ENCODE data around the gene LMX1A. TPM values are rescaled to one million over a fixed set of nuclear protein-coding genes. Genes with fewer than 3 reads are reported as not detected.

The LMX1A gene
- total and polyA plus RNA-seq, 2 experiments from 2014 or later, result not detected

DNA sequence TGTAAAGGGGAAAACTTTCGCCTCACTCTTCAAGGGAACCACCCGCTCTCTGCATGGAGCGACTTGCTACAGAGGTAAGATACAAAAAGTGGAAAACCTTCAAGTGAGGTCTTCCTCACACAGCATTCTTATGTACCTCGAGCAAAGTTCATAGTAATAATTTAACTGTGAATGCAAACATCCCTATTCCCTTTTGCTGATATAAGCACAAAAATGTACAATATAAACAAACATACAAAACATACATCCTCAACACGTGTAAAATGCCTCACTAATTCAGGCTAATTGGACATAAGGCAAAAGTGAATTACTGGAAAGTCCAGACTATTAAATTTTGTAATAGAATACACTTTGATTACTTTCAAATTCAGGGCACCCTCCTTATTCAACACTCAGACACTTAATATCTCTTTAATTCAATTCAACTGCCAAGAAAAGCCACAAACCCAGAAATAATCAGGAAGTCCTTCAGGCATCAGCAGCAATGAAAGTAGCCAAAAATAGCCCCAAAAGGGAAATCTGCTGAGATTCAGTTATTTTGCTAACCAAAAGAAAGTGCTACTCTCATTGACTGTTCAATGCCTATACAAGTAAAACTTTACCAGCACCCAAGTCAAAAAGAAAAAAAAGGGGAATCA is 15.2 kb upstream of the LMX1A start:
- Mint-ChIP-seq H3K4me1 (peaks cover 10% of the 10 kb centered on the region), H3K27me3 (ENCODE audit: insufficient read depth, low read depth, poor library complexity) (peaks cover 22% of the 10 kb centered on the region), H3K9me3 (no peaks in the 10 kb centered on the region), H3K27ac (no peak overlapping the region), H3K4me3 (no peak overlapping the region), H3K36me3 (ENCODE audit: low read depth) (no peaks in the 10 kb centered on the region)
- Histone ChIP-seq H3K79me2 (replicated peaks; ENCODE audit: insufficient read depth) (no peaks in the 10 kb centered on the region), H3K36me3 (ENCODE audit: insufficient read depth) (no peaks in the 10 kb centered on the region), H2AFZ (no peak overlapping the region), H3K27ac (ENCODE audit: low read depth) (no peak overlapping the region), H3F3A (replicated peaks; ENCODE audit: low read depth) (no peaks in the 10 kb centered on the region), H3K4me1 (ENCODE audit: insufficient read depth) (peaks cover 4% of the 10 kb centered on the region; the same call in 1 of the 2 replicates), H3K4me3 (no peak overlapping the region), H3K9me2 (ENCODE audit: insufficient read depth) (no peaks in the 10 kb centered on the region), H4K20me1 (replicated peaks; ENCODE audit: insufficient read depth) (no peaks in the 10 kb centered on the region), H3K27me3 (ENCODE audit: insufficient read depth) (peaks cover 26% of the 10 kb centered on the region), H3K4me2 (no peak overlapping the region)
- TF ChIP-seq ZNF331 (CRISPR knock-in tag; IDR thresholded peaks at IDR 0.05; ENCODE audit: low read depth) (no peak), STAT1 (IDR thresholded peaks at IDR 0.05; ENCODE audit: unreplicated experiment) (no peak), ZNF114 (CRISPR knock-in tag; IDR thresholded peaks at IDR 0.05) (no peak), POLR2AphosphoS5 (IDR thresholded peaks at IDR 0.05; ENCODE audit: low read depth) (no peak), JUNB (IDR thresholded peaks at IDR 0.05; ENCODE audit: unreplicated experiment) (no peak), NANOG (IDR thresholded peaks at IDR 0.05; ENCODE audit: borderline replicate concordance) (no peak), CREB1 (CRISPR knock-in tag; IDR thresholded peaks at IDR 0.05; ENCODE audit: low read depth) (no peak), EZH2phosphoT487 (IDR thresholded peaks at IDR 0.05; ENCODE audit: unreplicated experiment) (no peak), EZH2 (IDR thresholded peaks at IDR 0.05; ENCODE audit: low read depth, unreplicated experiment) (no peak)
- TF ChIP-seq, protein P1, sequence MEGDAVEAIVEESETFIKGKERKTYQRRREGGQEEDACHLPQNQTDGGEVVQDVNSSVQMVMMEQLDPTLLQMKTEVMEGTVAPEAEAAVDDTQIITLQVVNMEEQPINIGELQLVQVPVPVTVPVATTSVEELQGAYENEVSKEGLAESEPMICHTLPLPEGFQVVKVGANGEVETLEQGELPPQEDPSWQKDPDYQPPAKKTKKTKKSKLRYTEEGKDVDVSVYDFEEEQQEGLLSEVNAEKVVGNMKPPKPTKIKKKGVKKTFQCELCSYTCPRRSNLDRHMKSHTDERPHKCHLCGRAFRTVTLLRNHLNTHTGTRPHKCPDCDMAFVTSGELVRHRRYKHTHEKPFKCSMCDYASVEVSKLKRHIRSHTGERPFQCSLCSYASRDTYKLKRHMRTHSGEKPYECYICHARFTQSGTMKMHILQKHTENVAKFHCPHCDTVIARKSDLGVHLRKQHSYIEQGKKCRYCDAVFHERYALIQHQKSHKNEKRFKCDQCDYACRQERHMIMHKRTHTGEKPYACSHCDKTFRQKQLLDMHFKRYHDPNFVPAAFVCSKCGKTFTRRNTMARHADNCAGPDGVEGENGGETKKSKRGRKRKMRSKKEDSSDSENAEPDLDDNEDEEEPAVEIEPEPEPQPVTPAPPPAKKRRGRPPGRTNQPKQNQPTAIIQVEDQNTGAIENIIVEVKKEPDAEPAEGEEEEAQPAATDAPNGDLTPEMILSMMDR (conservative IDR thresholded peaks at IDR 0.05; ENCODE audit: low read depth in 2 of 2), result no peak
- TF ChIP-seq, protein P2, sequence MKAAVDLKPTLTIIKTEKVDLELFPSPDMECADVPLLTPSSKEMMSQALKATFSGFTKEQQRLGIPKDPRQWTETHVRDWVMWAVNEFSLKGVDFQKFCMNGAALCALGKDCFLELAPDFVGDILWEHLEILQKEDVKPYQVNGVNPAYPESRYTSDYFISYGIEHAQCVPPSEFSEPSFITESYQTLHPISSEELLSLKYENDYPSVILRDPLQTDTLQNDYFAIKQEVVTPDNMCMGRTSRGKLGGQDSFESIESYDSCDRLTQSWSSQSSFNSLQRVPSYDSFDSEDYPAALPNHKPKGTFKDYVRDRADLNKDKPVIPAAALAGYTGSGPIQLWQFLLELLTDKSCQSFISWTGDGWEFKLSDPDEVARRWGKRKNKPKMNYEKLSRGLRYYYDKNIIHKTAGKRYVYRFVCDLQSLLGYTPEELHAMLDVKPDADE (IDR thresholded peaks at IDR 0.05), result no peak
- TF ChIP-seq, protein P3, sequence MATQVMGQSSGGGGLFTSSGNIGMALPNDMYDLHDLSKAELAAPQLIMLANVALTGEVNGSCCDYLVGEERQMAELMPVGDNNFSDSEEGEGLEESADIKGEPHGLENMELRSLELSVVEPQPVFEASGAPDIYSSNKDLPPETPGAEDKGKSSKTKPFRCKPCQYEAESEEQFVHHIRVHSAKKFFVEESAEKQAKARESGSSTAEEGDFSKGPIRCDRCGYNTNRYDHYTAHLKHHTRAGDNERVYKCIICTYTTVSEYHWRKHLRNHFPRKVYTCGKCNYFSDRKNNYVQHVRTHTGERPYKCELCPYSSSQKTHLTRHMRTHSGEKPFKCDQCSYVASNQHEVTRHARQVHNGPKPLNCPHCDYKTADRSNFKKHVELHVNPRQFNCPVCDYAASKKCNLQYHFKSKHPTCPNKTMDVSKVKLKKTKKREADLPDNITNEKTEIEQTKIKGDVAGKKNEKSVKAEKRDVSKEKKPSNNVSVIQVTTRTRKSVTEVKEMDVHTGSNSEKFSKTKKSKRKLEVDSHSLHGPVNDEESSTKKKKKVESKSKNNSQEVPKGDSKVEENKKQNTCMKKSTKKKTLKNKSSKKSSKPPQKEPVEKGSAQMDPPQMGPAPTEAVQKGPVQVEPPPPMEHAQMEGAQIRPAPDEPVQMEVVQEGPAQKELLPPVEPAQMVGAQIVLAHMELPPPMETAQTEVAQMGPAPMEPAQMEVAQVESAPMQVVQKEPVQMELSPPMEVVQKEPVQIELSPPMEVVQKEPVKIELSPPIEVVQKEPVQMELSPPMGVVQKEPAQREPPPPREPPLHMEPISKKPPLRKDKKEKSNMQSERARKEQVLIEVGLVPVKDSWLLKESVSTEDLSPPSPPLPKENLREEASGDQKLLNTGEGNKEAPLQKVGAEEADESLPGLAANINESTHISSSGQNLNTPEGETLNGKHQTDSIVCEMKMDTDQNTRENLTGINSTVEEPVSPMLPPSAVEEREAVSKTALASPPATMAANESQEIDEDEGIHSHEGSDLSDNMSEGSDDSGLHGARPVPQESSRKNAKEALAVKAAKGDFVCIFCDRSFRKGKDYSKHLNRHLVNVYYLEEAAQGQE (IDR thresholded peaks at IDR 0.05; ENCODE audit: unreplicated experiment), result no peak
- TF ChIP-seq, protein P4, sequence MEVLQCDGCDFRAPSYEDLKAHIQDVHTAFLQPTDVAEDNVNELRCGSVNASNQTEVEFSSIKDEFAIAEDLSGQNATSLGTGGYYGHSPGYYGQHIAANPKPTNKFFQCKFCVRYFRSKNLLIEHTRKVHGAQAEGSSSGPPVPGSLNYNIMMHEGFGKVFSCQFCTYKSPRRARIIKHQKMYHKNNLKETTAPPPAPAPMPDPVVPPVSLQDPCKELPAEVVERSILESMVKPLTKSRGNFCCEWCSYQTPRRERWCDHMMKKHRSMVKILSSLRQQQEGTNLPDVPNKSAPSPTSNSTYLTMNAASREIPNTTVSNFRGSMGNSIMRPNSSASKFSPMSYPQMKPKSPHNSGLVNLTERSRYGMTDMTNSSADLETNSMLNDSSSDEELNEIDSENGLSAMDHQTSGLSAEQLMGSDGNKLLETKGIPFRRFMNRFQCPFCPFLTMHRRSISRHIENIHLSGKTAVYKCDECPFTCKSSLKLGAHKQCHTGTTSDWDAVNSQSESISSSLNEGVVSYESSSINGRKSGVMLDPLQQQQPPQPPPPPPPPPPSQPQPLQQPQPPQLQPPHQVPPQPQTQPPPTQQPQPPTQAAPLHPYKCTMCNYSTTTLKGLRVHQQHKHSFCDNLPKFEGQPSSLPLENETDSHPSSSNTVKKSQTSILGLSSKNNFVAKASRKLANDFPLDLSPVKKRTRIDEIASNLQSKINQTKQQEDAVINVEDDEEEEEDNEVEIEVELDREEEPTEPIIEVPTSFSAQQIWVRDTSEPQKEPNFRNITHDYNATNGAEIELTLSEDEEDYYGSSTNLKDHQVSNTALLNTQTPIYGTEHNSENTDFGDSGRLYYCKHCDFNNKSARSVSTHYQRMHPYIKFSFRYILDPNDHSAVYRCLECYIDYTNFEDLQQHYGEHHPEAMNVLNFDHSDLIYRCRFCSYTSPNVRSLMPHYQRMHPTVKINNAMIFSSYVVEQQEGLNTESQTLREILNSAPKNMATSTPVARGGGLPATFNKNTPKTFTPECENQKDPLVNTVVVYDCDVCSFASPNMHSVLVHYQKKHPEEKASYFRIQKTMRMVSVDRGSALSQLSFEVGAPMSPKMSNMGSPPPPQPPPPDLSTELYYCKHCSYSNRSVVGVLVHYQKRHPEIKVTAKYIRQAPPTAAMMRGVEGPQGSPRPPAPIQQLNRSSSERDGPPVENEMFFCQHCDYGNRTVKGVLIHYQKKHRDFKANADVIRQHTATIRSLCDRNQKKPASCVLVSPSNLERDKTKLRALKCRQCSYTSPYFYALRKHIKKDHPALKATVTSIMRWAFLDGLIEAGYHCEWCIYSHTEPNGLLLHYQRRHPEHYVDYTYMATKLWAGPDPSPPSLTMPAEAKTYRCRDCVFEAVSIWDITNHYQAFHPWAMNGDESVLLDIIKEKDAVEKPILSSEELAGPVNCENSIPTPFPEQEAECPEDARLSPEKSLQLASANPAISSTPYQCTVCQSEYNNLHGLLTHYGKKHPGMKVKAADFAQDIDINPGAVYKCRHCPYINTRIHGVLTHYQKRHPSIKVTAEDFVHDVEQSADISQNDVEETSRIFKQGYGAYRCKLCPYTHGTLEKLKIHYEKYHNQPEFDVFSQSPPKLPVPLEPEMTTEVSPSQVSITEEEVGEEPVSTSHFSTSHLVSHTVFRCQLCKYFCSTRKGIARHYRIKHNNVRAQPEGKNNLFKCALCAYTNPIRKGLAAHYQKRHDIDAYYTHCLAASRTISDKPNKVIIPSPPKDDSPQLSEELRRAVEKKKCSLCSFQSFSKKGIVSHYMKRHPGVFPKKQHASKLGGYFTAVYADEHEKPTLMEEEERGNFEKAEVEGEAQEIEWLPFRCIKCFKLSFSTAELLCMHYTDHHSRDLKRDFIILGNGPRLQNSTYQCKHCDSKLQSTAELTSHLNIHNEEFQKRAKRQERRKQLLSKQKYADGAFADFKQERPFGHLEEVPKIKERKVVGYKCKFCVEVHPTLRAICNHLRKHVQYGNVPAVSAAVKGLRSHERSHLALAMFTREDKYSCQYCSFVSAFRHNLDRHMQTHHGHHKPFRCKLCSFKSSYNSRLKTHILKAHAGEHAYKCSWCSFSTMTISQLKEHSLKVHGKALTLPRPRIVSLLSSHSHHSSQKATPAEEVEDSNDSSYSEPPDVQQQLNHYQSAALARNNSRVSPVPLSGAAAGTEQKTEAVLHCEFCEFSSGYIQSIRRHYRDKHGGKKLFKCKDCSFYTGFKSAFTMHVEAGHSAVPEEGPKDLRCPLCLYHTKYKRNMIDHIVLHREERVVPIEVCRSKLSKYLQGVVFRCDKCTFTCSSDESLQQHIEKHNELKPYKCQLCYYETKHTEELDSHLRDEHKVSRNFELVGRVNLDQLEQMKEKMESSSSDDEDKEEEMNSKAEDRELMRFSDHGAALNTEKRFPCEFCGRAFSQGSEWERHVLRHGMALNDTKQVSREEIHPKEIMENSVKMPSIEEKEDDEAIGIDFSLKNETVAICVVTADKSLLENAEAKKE (CRISPR knock-in tag; IDR thresholded peaks at IDR 0.05), result no peak
- ATAC-seq (no peak), DNase-seq (ENCODE audit: low spot score) (no peak)

Data from GM23338 (cell line).